WTC11 (cell line): ENCODE measurements around the gene BGN. TPM values are rescaled to one million over a fixed set of nuclear protein-coding genes. Genes with fewer than 3 reads are reported as not detected.

Experiments used
- ATAC-seq: fragments of 200-7000 bp; cut with Tn5 transposase; 2 replicates; pipeline ENCODE4 v1.10.0; 2021; ENCODE audit warnings: mild to moderate bottlenecking, moderate library complexity
- CTCF ChIA-PET: fragments of 300-600 bp; sonication (Branson Sonifier 250); formaldehyde crosslinking; loops from one replicate; lab custom pipeline; 2021; ENCODE audit warnings: antibody characterized with exemption; lab: Charles Lee
- POLR2A ChIA-PET: fragments of 350-600 bp; sonication (Branson Sonifier 250); formaldehyde crosslinking; loops from one replicate; lab custom pipeline; 2021; ENCODE audit warnings: antibody characterized with exemption; lab: Charles Lee
- DNase-seq: peaks from one replicate; pipeline ENCODE4 v3.0.0; 2021; ENCODE audit warnings: low spot score
- H3K27ac Mint-ChIP-seq: 2 replicates; pipeline ENCODE4 v1.8.0; 2021; ENCODE audit warnings: mixed read lengths
- H3K27me3 Mint-ChIP-seq: 2 replicates; pipeline ENCODE4 v1.8.0; 2021; ENCODE audit warnings: low read depth, mild to moderate bottlenecking, moderate library complexity, mixed read lengths
- H3K36me3 Mint-ChIP-seq: 2 replicates; pipeline ENCODE4 v1.8.0; 2021; ENCODE audit warnings: mixed read lengths
- H3K4me1 Mint-ChIP-seq: 2 replicates; pipeline ENCODE4 v1.8.0; 2022; ENCODE audit warnings: mixed read lengths
- H3K4me3 Mint-ChIP-seq: 2 replicates; pipeline ENCODE4 v1.8.0; 2021; ENCODE audit warnings: mild to moderate bottlenecking, moderate library complexity, mixed read lengths
- H3K9me3 Mint-ChIP-seq: 2 replicates; pipeline ENCODE4 v1.8.0; 2021; ENCODE audit warnings: mixed read lengths
- ATF3 ChIP-seq: sonication (generic); formaldehyde crosslinking; conservative IDR thresholded peaks from 2 replicates; pipeline ENCODE4 v1.8.1; 2022; ENCODE audit warnings: mild to moderate bottlenecking, missing genetic modification reagents
- E2F4 ChIP-seq: sonication (generic); formaldehyde crosslinking; IDR thresholded peaks from 2 replicates; pipeline ENCODE4 v1.8.1; 2022; ENCODE audit warnings: low read depth, mild to moderate bottlenecking, moderate library complexity, missing genetic modification reagents, borderline replicate concordance
- ESRRA ChIP-seq: sonication (generic); formaldehyde crosslinking; IDR thresholded peaks from 2 replicates; pipeline ENCODE4 v1.8.1; 2022; ENCODE audit warnings: mild to moderate bottlenecking, missing genetic modification reagents, borderline replicate concordance
- FOXJ3 ChIP-seq: sonication (generic); formaldehyde crosslinking; IDR thresholded peaks from 2 replicates; pipeline ENCODE4 v1.9.0; 2021; ENCODE audit warnings: missing genetic modification reagents, mild to moderate bottlenecking, borderline replicate concordance
- GABPB1 ChIP-seq: sonication (generic); formaldehyde crosslinking; IDR thresholded peaks from 2 replicates; pipeline ENCODE4 v1.8.1; 2023; ENCODE audit warnings: mild to moderate bottlenecking, missing genetic modification reagents
- GTF2I ChIP-seq: fragments of 250-450 bp; sonication (Bioruptor Pico); conservative IDR thresholded peaks from 2 replicates; pipeline ENCODE4 v1.4.0; 2021; ENCODE audit warnings: mild to moderate bottlenecking
- IRF1 ChIP-seq: sonication (generic); formaldehyde crosslinking; IDR thresholded peaks from 2 replicates; pipeline ENCODE4 v1.8.0; 2023; ENCODE audit warnings: missing genetic modification reagents
- IRF2 ChIP-seq: sonication (generic); formaldehyde crosslinking; IDR thresholded peaks from 2 replicates; pipeline ENCODE4 v1.8.0; 2022; ENCODE audit warnings: low read depth, missing genetic modification reagents, borderline replicate concordance
- JUN ChIP-seq: sonication (generic); formaldehyde crosslinking; IDR thresholded peaks from 2 replicates; pipeline ENCODE4 v1.8.0; 2023; ENCODE audit warnings: mild to moderate bottlenecking, missing genetic modification reagents
- MAX ChIP-seq: sonication (generic); formaldehyde crosslinking; IDR thresholded peaks from 2 replicates; pipeline ENCODE4 v1.8.0; 2022; ENCODE audit warnings: mild to moderate bottlenecking, missing genetic modification reagents
- MXD4 ChIP-seq: fragments of 250-450 bp; sonication (Bioruptor Pico); IDR thresholded peaks from 2 replicates; pipeline ENCODE4 v1.8.0; 2021; ENCODE audit warnings: mild to moderate bottlenecking, moderate library complexity, borderline replicate concordance
- NR3C1 ChIP-seq: sonication (generic); formaldehyde crosslinking; conservative IDR thresholded peaks from 2 replicates; pipeline ENCODE4 v1.8.1; 2023; ENCODE audit warnings: low read depth, mild to moderate bottlenecking, missing genetic modification reagents
- SMAD3 ChIP-seq: sonication (generic); formaldehyde crosslinking; IDR thresholded peaks from 2 replicates; pipeline ENCODE4 v1.8.0; 2022; ENCODE audit warnings: missing genetic modification reagents, mild to moderate bottlenecking, borderline replicate concordance
- SP1 ChIP-seq: sonication (generic); formaldehyde crosslinking; conservative IDR thresholded peaks from 2 replicates; pipeline ENCODE4 v1.8.1; 2022; ENCODE audit warnings: missing genetic modification reagents
- TP53 ChIP-seq: sonication (generic); formaldehyde crosslinking; IDR thresholded peaks from 2 replicates; pipeline ENCODE4 v1.8.1; 2023; ENCODE audit warnings: mild to moderate bottlenecking, missing genetic modification reagents
- ZNF232 ChIP-seq: sonication (generic); formaldehyde crosslinking; IDR thresholded peaks from 2 replicates; pipeline ENCODE4 v1.8.0; 2022; ENCODE audit warnings: mild to moderate bottlenecking, missing genetic modification reagents
- ZNF263 ChIP-seq: sonication (generic); formaldehyde crosslinking; IDR thresholded peaks from 2 replicates; pipeline ENCODE4 v1.8.1; 2022; ENCODE audit warnings: low read depth, mild to moderate bottlenecking, moderate library complexity, missing genetic modification reagents
- ZNF425 ChIP-seq: fragments of 250-450 bp; sonication (Bioruptor Pico); conservative IDR thresholded peaks from 2 replicates; pipeline ENCODE4 v1.9.0; 2021; ENCODE audit warnings: mild to moderate bottlenecking
- ZNF671 ChIP-seq: fragments of 250-450 bp; sonication (Bioruptor Pico); IDR thresholded peaks from 2 replicates; pipeline ENCODE4 v1.8.0; 2021; ENCODE audit warnings: mild to moderate bottlenecking
- total RNA-seq: library from RNA; stranded (reverse); gene quantifications from 3 replicates; pipeline ENCODE4 v1.2.3, GENCODE V29; 2021

BGN gene
- total RNA-seq, 1 experiment from 2014 or later, result 1.8 TPM

GRCh38 chrX:153544727-153545126 lies 49.9 kb downstream of the BGN start:
- Mint-ChIP-seq H3K9me3 (no peaks in the 10 kb centered on the region), H3K36me3 (no peaks in the 10 kb centered on the region), H3K4me3 (no peak overlapping the region), H3K27ac (no peak overlapping the region), H3K4me1 (no peaks in the 10 kb centered on the region), H3K27me3 (no peaks in the 10 kb centered on the region)
- DNase-seq (no peak), ATAC-seq (no peak)
- TF ChIP-seq NR3C1 (CRISPR knock-in tag) (no peak), IRF1 (CRISPR knock-in tag) (no peak), ATF3 (CRISPR knock-in tag) (no peak), SP1 (CRISPR knock-in tag) (no peak), MXD4 (no peak), TP53 (CRISPR knock-in tag) (no peak), SMAD3 (CRISPR knock-in tag) (no peak), ZNF232 (CRISPR knock-in tag) (no peak)
- ChIA-PET POLR2A (interaction anchor here (0.6 kb wide), 1 partner anchor 113 kb away, joined by 5 read pairs; no protein-coding TSS in a partner anchor), CTCF (interaction anchor here (1.6 kb wide), 1 partner anchor 84 kb away, joined by 5 read pairs; no protein-coding TSS in a partner anchor)

GRCh38 chrX:153546386-153546785 lies 51.6 kb downstream of the BGN start:
- Mint-ChIP-seq H3K4me1 (no peaks in the 10 kb centered on the region), H3K27me3 (no peaks in the 10 kb centered on the region), H3K4me3 (no peak overlapping the region), H3K9me3 (no peaks in the 10 kb centered on the region), H3K36me3 (no peaks in the 10 kb centered on the region), H3K27ac (no peak overlapping the region)
- DNase-seq (no peak), ATAC-seq (no peak)
- CTCF ChIA-PET, result interaction anchor here (0.7 to 4.2 kb wide), 4 partner anchors 8 to 122 kb away, joined by 4 to 35 read pairs (median 5); no protein-coding TSS in a partner anchor
- POLR2A ChIA-PET, result no interaction called here
- no peak for TF ChIP-seq ZNF263
- no peak for TF ChIP-seq MAX
- TF ChIP-seq, all 79 proteins: peak for 0

- no peak overlapping the region for H3K27ac Mint-ChIP-seq
- POLR2A ChIA-PET, result no interaction called here
- ATAC-seq, result no peak
Measured at GRCh38 chrX:153547195-153547594, 52.4 kb downstream of the BGN start.

More at GRCh38 chrX:153547195-153547594, 52.4 kb downstream of the BGN start:
- Mint-ChIP-seq H3K27me3 (no peaks in the 10 kb centered on the region), H3K9me3 (no peaks in the 10 kb centered on the region), H3K4me3 (no peak overlapping the region), H3K36me3 (no peaks in the 10 kb centered on the region), H3K4me1 (no peaks in the 10 kb centered on the region)
- DNase-seq, result no peak
- TF ChIP-seq JUN (CRISPR knock-in tag) (no peak), GTF2I (CRISPR knock-in tag) (no peak), ESRRA (no peak), IRF2 (CRISPR knock-in tag) (no peak), GABPB1 (no peak), ZNF425 (CRISPR knock-in tag) (no peak), FOXJ3 (no peak), ZNF671 (CRISPR knock-in tag) (no peak), E2F4 (CRISPR knock-in tag) (no peak)
- CTCF ChIA-PET, result interaction anchor here (4.2 kb wide), 1 partner anchor 121 kb away, joined by 35 read pairs; no protein-coding TSS in a partner anchor
